Fibroblast of lung (primary cell): ENCODE results near the gene PRRX1. TPM values are rescaled to one million over a fixed set of nuclear protein-coding genes. Genes with fewer than 3 reads are reported as not detected.

Source experiments
- DNase-seq, 2 donors: peaks; one replicate each; pipeline versions ENCODE4 v3.0.0 to v3.0.0-alpha.2; 2010; ENCODE audit warnings: low read depth in 2 of 2
- H2AFZ ChIP-seq: 2 replicates; pipeline ENCODE4 v1.5.1; 2012; ENCODE audit warnings: low read length, control low read depth, inconsistent platforms
- H3K27ac ChIP-seq: 2 replicates; pipeline ENCODE4 v1.5.1; 2011; ENCODE audit warnings: low read length, control low read depth; ENCODE audit not compliant: insufficient read depth
- H3K27me3 ChIP-seq: 2 replicates; pipeline ENCODE4 v1.5.1; 2011; ENCODE audit warnings: mild to moderate bottlenecking, low read length; ENCODE audit not compliant: control insufficient read depth, insufficient read depth
- H3K36me3 ChIP-seq: 2 replicates; pipeline ENCODE4 v1.5.1; 2011; ENCODE audit warnings: low read length; ENCODE audit not compliant: control insufficient read depth, insufficient read depth
- H3K4me1 ChIP-seq: 2 replicates; pipeline ENCODE4 v1.5.1; 2011; ENCODE audit warnings: low read length; ENCODE audit not compliant: control insufficient read depth, insufficient read depth; ENCODE audit errors: extremely low read depth
- H3K4me2 ChIP-seq: 2 replicates; pipeline ENCODE4 v1.5.1; 2011; ENCODE audit warnings: low read length, control low read depth; ENCODE audit not compliant: insufficient read depth; ENCODE audit errors: extremely low read depth
- H3K4me3 ChIP-seq, 4 experiments: fragments of 200-600 bp in 1 of 4; sonication (generic) in 1 of 4; replicated peaks in 1 of 4; 2 replicates each; pipeline ENCODE4 v1.5.1; 2011 to 2016; ENCODE audit warnings: low read length in 4 of 4, low read depth in 3 of 4, mild to moderate bottlenecking in 3 of 4, control low read depth in 2 of 4, inconsistent platforms in 1 of 4, mixed read lengths in 1 of 4; ENCODE audit not compliant: insufficient read depth in 1 of 4; ENCODE audit errors: control extremely low read depth in 1 of 4
- H3K79me2 ChIP-seq: 2 replicates; pipeline ENCODE4 v1.5.1; 2012; ENCODE audit warnings: mild to moderate bottlenecking, low read length, inconsistent platforms; ENCODE audit not compliant: control insufficient read depth, insufficient read depth
- H3K9ac ChIP-seq: 2 replicates; pipeline ENCODE4 v1.5.1; 2011; ENCODE audit warnings: mild to moderate bottlenecking, low read length, control low read depth; ENCODE audit not compliant: insufficient read depth
- H3K9me3 ChIP-seq: 2 replicates; pipeline ENCODE4 v1.5.1; 2012; ENCODE audit warnings: low read depth, low read length; ENCODE audit not compliant: control insufficient read depth, insufficient read depth
- H4K20me1 ChIP-seq: 2 replicates; pipeline ENCODE4 v1.5.1; 2011; ENCODE audit warnings: low read length; ENCODE audit not compliant: control insufficient read depth, insufficient read depth; ENCODE audit errors: extremely low read depth
- CTCF ChIP-seq, 2 donors: IDR thresholded peaks in 1 of 2; conservative IDR thresholded peaks in 1 of 2; 1 replicate in 1 of 2; 2 replicates in 1 of 2; pipeline ENCODE4 v1.5.1; 2011 to 2012; ENCODE audit warnings: low read length in 2 of 2, control low read depth in 1 of 2, inconsistent platforms in 1 of 2, low read depth in 1 of 2, mild to moderate bottlenecking in 1 of 2
- EZH2 ChIP-seq: IDR thresholded peaks from 2 replicates; pipeline ENCODE4 v1.5.1; 2012; ENCODE audit warnings: low read length, control low read depth, mild to moderate bottlenecking; ENCODE audit errors: missing control alignments
- polyA plus RNA-seq, 2 donors: library from polyadenylated mRNA; depleted of rRNA in 1 of 2; stranded (reverse) in 1 of 2; unstranded in 1 of 2; fragments of >200 nt; gene quantifications; 2 replicates each; pipeline ENCODE4 v1.2.1, GENCODE V29; 2011 to 2012; ENCODE audit warnings: missing spikeins in 1 of 2
- total RNA-seq: library from RNA; depleted of rRNA; stranded (reverse); fragments of >200 nt; gene quantifications from 2 replicates; pipeline ENCODE4 v1.2.1, GENCODE V29; 2014

PRRX1 gene
- total and polyA plus RNA-seq, 2 donors (not counting 1 experiment from before 2014, with no cell fraction given): 128 to 349 TPM

DNA sequence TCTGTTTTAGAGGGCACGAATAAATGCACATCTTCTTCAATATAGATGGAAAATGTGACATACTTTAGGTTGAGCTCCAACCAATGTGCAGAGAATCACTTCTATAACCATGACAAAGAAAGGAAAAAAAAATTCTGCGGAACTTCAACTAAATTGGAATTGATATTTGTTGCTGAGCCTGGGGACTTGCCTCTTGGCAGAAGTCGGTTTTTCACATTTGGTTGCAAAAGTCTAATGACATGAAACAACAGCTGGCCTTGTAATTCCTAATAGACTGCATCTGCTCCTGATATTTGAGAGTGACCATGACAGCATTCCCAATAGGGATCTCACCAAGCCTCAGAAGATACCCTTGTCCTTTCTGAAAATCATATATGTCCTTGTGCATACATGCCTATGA lies 112.8 kb downstream of the PRRX1 start:
- TF ChIP-seq EZH2 (no peak), CTCF (conservative IDR thresholded peaks at IDR 0.05 in 1 of 2, IDR thresholded peaks at IDR 0.05 in 1 of 2; ENCODE audit: low read depth in 1 of 2, low read length in 2 of 2) (no peak)
- Histone ChIP-seq H2AFZ (no peak overlapping the region), H3K4me1 (no peaks in the 10 kb centered on the region), H3K9me3 (no peaks in the 10 kb centered on the region), H3K79me2 (no peaks in the 10 kb centered on the region), H3K36me3 (no peaks in the 10 kb centered on the region), H3K4me2 (no peak overlapping the region), H3K27ac (no peak overlapping the region), H3K9ac (no peak overlapping the region), H3K27me3 (no peaks in the 10 kb centered on the region), H4K20me1 (no peaks in the 10 kb centered on the region), H3K4me3 (no peak overlapping the region)
- DNase-seq: no peak

Other genes with a start within 250 kb of the PRRX1 start
- gene GORAB, start 132.0 kb upstream of the PRRX1 start, total RNA-seq: 17.7 and 27.6 TPM in 2 replicates
- gene GORAB, start 132.0 kb upstream of the PRRX1 start, polyA plus RNA-seq: 13.8 and 17.7 TPM in 2 replicates